Measurements from ENCODE around the gene PDCD6IP.

PDCD6IP gene

DNA sequence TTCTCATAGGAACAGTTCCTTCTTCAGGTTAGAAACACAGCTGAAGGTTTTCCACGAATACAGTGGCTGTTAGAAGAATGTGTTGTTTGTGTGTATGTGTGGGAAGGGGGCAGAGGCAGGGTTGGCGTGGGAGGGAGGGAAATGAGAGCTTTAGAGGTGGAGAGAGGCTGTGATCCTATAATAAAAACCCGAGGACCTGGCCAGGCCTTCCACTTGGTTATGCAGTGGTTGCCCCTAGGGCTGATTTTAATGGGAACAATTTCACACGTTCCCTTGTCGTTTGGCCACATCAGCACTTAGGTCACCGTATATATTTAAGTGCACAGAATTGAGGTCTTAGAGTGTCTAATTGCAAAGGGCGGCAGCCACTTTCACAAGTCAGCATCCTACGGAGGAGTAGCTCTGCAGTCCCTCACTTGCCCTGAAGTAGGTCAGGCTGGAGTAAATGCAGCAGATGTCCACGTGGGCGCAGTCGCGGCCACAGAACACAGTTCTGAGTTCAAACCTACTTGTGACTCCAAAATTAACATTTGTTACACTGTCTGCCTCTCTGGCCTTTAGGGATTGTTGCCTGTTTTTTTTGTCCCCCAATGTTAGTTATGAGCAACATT, 85.6 kb downstream of the PDCD6IP start:
- Mint-ChIP-seq H3K4me1 (ENCODE audit: low read depth) (peaks cover 5% of the 10 kb centered on the region), H3K36me3 (ENCODE audit: low read depth) (no peaks in the 10 kb centered on the region), H3K27ac (no peak overlapping the region), H3K27me3 (peaks cover 5% of the 10 kb centered on the region), H3K9me3 (no peaks in the 10 kb centered on the region), H3K4me3 (no peak overlapping the region)

DNA sequence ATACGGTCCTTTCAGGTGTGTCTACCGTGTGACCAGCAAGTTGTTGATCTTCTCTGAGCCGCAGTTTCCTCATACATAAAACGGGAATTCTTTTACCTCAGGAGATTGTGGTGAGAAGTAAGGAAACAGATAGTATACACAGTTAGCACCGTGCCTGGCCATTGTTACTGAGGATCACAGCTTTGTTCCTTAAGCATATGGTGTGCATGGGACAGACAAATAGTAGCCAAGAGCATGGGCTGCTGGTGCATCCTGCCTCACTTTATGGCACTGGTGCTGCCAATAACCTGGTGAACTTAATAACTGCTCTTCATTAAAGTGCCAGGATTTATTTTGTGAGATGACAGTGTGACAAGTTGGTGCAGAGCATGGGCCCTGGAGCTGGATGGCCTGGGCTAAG, 86.3 kb downstream of the PDCD6IP start:
- H3K36me3 Mint-ChIP-seq (ENCODE audit: low read depth) = no peaks in the 10 kb centered on the region
- peaks cover 5% of the 10 kb centered on the region for H3K27me3 Mint-ChIP-seq
- H3K4me1 Mint-ChIP-seq (ENCODE audit: low read depth) = peaks cover 5% of the 10 kb centered on the region
- no peaks in the 10 kb centered on the region for H3K9me3 Mint-ChIP-seq
- no peak overlapping the region for H3K4me3 Mint-ChIP-seq
- H3K27ac Mint-ChIP-seq = no peak overlapping the region

GRCh38 chr3:33885496-33885895, 87.1 kb downstream of the PDCD6IP start:
- Mint-ChIP-seq H3K4me1 (ENCODE audit: low read depth) (peaks cover 5% of the 10 kb centered on the region), H3K27me3 (peaks cover 5% of the 10 kb centered on the region), H3K4me3 (no peak overlapping the region), H3K27ac (peak overlapping the region; percentile 1), H3K9me3 (no peaks in the 10 kb centered on the region), H3K36me3 (ENCODE audit: low read depth) (no peaks in the 10 kb centered on the region)

GRCh38 chr3:33886015-33886414, 87.6 kb downstream of the PDCD6IP start:
- Mint-ChIP-seq H3K4me3 (no peak overlapping the region), H3K36me3 (ENCODE audit: low read depth) (no peaks in the 10 kb centered on the region), H3K27ac (no peak overlapping the region), H3K9me3 (no peaks in the 10 kb centered on the region), H3K4me1 (ENCODE audit: low read depth) (peaks cover 5% of the 10 kb centered on the region), H3K27me3 (peaks cover 5% of the 10 kb centered on the region)

DNA sequence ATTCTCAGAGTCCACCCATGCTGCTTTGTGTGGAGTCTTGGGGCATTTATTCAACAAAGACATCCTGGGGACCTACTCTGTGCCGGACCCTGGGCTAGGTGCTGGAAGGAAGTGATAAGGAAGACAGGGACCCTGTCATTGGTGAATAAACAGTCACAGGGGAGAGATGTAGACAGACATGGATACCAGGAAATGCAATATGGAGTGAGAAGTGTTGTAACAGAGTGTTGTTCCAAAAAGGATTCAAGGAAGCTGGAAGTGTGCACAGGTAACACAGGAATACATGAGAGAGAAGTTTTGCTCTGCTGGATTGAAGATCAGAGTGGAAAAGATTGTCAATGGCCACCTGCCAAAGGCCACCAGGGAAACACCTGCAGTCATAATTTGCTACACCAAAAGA, 89.0 kb downstream of the PDCD6IP start:
- H3K4me3 Mint-ChIP-seq = no peak overlapping the region
- H3K9me3 Mint-ChIP-seq = no peaks in the 10 kb centered on the region
- no peaks in the 10 kb centered on the region for H3K36me3 Mint-ChIP-seq (ENCODE audit: low read depth)
- H3K4me1 Mint-ChIP-seq (ENCODE audit: low read depth) = peaks cover 5% of the 10 kb centered on the region
- peaks cover 5% of the 10 kb centered on the region for H3K27me3 Mint-ChIP-seq
- no peak overlapping the region for H3K27ac Mint-ChIP-seq

DNA sequence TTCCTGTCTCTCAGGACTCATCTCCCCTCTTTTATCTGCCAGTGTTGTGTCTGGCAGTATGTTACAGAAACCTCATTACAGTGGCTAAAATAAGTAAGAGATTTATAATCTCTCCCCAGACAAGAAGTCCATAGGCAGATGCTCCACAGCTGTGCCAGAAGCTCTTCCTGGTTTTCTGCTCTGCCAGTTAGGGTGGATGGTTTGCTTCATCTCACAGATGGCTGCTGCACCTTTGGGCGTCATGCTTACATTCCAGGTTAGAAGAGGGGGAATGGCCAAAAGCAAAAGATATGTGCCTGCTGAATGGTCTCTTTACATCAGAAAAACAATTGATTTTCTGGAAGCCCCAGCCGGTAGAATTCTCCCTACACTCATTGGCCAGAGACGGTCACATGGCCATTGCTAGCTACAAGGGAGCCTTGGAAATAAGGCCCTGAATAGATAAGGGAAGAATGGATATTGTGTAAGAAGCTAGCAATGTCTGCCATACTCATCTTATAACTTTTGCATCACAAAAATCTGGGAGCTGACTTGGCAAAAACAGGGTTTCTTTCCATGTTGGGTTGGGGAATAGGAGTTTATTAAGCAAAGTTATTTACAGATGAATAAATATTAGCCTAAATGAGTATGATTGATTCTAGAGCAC, 91.1 kb downstream of the PDCD6IP start:
- no peaks in the 10 kb centered on the region for H3K36me3 Mint-ChIP-seq (ENCODE audit: low read depth)
- H3K27me3 Mint-ChIP-seq = peaks cover 5% of the 10 kb centered on the region
- no peaks in the 10 kb centered on the region for H3K9me3 Mint-ChIP-seq
- H3K4me3 Mint-ChIP-seq = no peak overlapping the region
- H3K4me1 Mint-ChIP-seq (ENCODE audit: low read depth) = no peaks in the 10 kb centered on the region
- no peak overlapping the region for H3K27ac Mint-ChIP-seq

DNA sequence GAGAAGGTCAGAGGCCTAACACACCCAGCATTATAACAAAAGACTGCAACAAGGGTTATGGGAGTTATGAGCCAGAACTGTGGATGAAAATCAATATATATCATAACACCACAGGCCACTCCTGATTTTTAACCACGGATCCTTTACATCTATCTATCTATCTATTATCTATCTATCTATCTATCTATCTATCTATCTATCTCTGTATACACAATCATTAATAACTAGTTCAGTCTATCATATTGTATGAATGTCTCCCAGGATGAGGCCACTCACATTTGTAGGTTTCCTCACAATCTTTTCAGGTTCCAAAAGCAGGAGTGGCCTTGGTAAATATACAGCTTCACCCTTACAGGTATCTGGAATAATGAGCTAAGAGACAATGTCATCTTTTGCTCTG, 94.2 kb downstream of the PDCD6IP start:
- no peaks in the 10 kb centered on the region for H3K36me3 Mint-ChIP-seq (ENCODE audit: low read depth)
- H3K27me3 Mint-ChIP-seq = no peaks in the 10 kb centered on the region
- H3K27ac Mint-ChIP-seq = no peak overlapping the region
- no peaks in the 10 kb centered on the region for H3K9me3 Mint-ChIP-seq
- no peaks in the 10 kb centered on the region for H3K4me1 Mint-ChIP-seq (ENCODE audit: low read depth)
- no peak overlapping the region for H3K4me3 Mint-ChIP-seq

GRCh38 chr3:33895658-33896057, 97.2 kb downstream of the PDCD6IP start:
- H3K4me3 Mint-ChIP-seq = no peak overlapping the region
- no peak overlapping the region for H3K27ac Mint-ChIP-seq
- no peaks in the 10 kb centered on the region for H3K36me3 Mint-ChIP-seq (ENCODE audit: low read depth)

GRCh38 chr3:33897306-33897705, 98.9 kb downstream of the PDCD6IP start:
- no peak overlapping the region for H3K27ac Mint-ChIP-seq
- no peaks in the 10 kb centered on the region for H3K27me3 Mint-ChIP-seq
- H3K36me3 Mint-ChIP-seq (ENCODE audit: low read depth) = no peaks in the 10 kb centered on the region
- no peak overlapping the region for H3K4me3 Mint-ChIP-seq
- no peaks in the 10 kb centered on the region for H3K4me1 Mint-ChIP-seq (ENCODE audit: low read depth)
- no peaks in the 10 kb centered on the region for H3K9me3 Mint-ChIP-seq

More at GRCh38 chr3:33895658-33896057, 97.2 kb downstream of the PDCD6IP start:
- Mint-ChIP-seq H3K9me3 (no peaks in the 10 kb centered on the region), H3K4me1 (ENCODE audit: low read depth) (no peaks in the 10 kb centered on the region), H3K27me3 (no peaks in the 10 kb centered on the region)

DNA sequence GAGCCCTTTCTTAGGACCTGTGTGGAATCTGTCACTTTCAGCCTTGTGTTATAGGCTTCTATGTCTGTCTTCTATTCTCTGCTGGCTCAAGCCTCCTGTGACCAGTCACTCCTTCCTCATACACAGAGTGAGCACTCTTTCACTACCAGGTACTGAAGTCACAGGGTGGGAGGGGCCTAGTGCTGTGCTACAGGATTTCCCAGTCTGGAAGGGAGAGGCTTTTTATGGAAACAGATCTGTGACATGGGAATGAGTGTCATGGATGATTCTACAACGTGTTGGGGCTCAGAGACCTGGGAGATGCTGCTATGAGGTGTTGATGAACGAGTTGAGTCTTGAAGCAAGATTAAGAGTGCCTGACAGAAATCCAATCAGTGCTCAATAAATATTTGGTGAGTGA, 100.5 kb downstream of the PDCD6IP start:
- Mint-ChIP-seq H3K9me3 (no peaks in the 10 kb centered on the region), H3K27me3 (no peaks in the 10 kb centered on the region), H3K36me3 (ENCODE audit: low read depth) (no peaks in the 10 kb centered on the region), H3K4me3 (no peak overlapping the region), H3K4me1 (ENCODE audit: low read depth) (no peaks in the 10 kb centered on the region), H3K27ac (no peak overlapping the region)

- no peaks in the 10 kb centered on the region for H3K36me3 Mint-ChIP-seq (ENCODE audit: low read depth)
- H3K9me3 Mint-ChIP-seq = no peaks in the 10 kb centered on the region
These were observed 102.0 kb downstream of the PDCD6IP start for GRCh38 chr3:33900440-33900808.

GRCh38 chr3:33900809-33901505, 102.5 kb downstream of the PDCD6IP start:
- no peaks in the 10 kb centered on the region for H3K27me3 Mint-ChIP-seq
- H3K4me3 Mint-ChIP-seq = no peak overlapping the region
- H3K9me3 Mint-ChIP-seq = no peaks in the 10 kb centered on the region
- H3K36me3 Mint-ChIP-seq (ENCODE audit: low read depth) = no peaks in the 10 kb centered on the region
- no peaks in the 10 kb centered on the region for H3K4me1 Mint-ChIP-seq (ENCODE audit: low read depth)
- H3K27ac Mint-ChIP-seq = no peak overlapping the region

More at GRCh38 chr3:33900440-33900808, 102.0 kb downstream of the PDCD6IP start:
- Mint-ChIP-seq H3K27ac (no peak overlapping the region), H3K4me1 (ENCODE audit: low read depth) (no peaks in the 10 kb centered on the region), H3K4me3 (no peak overlapping the region), H3K27me3 (no peaks in the 10 kb centered on the region)

GRCh38 chr3:33901862-33902563, 103.6 kb downstream of the PDCD6IP start:
- Mint-ChIP-seq H3K27me3 (no peaks in the 10 kb centered on the region), H3K4me1 (ENCODE audit: low read depth) (no peaks in the 10 kb centered on the region), H3K9me3 (no peaks in the 10 kb centered on the region), H3K36me3 (ENCODE audit: low read depth) (no peaks in the 10 kb centered on the region), H3K4me3 (no peak overlapping the region), H3K27ac (no peak overlapping the region)

GRCh38 chr3:33904730-33905129, 106.3 kb downstream of the PDCD6IP start:
- H3K4me1 Mint-ChIP-seq (ENCODE audit: low read depth) = no peaks in the 10 kb centered on the region
- no peaks in the 10 kb centered on the region for H3K36me3 Mint-ChIP-seq (ENCODE audit: low read depth)
- no peak overlapping the region for H3K4me3 Mint-ChIP-seq

DNA sequence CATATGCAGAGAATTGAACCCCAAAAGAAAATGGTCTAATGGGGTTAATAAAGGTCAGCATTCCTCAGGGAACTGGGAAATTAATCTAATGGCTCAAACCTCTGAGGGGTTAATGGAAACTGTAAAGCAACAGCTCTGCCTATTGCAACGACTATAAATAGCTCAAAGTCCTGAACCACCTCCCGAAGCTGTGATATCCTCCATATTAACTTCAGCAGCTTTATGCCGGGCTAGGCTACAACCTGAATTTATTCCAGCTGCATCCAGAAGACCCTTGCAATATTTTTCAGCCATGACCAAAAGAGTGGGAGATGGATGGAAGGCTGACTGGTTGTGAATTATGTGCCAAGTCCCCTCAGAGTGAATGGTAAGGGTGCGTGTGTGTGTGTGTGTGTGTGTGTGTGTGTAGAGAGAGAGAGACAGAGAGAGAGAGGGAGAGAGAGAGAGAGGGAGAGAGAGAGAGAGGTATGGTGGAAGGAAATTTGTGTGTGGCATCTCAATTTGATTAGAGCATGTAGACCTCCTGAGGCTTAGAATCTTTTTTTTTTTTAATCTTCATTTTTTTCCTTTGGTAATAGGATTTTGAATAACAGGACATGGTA, 109.9 kb downstream of the PDCD6IP start:
- Mint-ChIP-seq H3K4me1 (ENCODE audit: low read depth) (peaks cover 3% of the 10 kb centered on the region), H3K27ac (no peak overlapping the region), H3K36me3 (ENCODE audit: low read depth) (no peaks in the 10 kb centered on the region), H3K4me3 (no peak overlapping the region), H3K9me3 (no peaks in the 10 kb centered on the region), H3K27me3 (no peaks in the 10 kb centered on the region)

More at GRCh38 chr3:33904730-33905129, 106.3 kb downstream of the PDCD6IP start:
- Mint-ChIP-seq H3K9me3 (no peaks in the 10 kb centered on the region), H3K27ac (no peak overlapping the region), H3K27me3 (no peaks in the 10 kb centered on the region)
